GM21526 (cell line): Measurements from ENCODE around the gene RAD50.

Source experiments
- ATAC-seq: cut with Tn5 transposase; IDR thresholded peaks from one replicate; pipeline ENCODE4 v1.9.1; 2021; ENCODE audit warnings: moderate library complexity; ENCODE audit not compliant: unreplicated experiment, low FRiP score

Gene RAD50

DNA sequence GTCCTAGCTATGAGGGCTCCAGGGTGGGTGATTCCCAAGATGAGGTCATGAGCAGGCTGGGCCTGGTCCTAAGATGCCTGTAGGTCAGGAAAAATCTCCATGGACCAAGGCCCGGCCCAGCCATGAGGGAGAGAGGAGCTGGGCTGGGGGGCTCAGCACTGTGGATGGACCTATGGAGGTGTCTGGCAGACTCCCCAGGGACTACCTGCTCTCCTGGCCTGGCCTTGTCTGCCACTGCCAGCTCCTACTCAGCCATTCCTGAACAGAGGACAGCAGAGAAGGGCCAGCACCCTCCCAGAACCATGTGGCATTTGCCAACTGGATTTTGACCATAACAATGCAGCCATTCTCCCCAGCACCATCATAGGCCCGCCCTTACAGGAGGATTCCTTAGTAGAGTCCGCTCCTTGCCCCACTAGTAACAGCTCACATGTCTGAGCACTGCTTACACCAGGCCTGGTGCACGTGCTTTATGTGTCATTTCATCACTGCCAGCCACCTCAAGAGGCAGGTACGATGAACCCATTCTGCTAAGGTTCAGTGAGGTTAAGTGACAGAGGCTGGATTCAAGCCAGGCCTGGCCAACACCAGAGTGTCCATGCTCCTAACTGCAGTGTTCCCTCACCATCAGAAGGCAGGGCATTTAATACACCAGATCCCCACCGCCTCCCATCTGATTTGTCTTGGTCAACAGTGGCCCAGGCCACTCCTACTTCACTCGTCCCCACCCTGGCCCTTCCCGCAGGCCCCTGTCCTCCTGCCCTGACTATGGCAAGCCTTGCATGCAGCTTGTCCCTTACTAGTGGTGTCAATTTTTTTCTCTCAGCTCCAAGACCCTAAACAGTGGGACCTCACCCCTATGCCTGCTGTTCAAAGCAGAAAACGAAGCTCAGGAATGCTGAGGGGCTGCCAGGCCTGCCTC lies 101.9 kb downstream of the RAD50 start:
- no peak for ATAC-seq

DNA sequence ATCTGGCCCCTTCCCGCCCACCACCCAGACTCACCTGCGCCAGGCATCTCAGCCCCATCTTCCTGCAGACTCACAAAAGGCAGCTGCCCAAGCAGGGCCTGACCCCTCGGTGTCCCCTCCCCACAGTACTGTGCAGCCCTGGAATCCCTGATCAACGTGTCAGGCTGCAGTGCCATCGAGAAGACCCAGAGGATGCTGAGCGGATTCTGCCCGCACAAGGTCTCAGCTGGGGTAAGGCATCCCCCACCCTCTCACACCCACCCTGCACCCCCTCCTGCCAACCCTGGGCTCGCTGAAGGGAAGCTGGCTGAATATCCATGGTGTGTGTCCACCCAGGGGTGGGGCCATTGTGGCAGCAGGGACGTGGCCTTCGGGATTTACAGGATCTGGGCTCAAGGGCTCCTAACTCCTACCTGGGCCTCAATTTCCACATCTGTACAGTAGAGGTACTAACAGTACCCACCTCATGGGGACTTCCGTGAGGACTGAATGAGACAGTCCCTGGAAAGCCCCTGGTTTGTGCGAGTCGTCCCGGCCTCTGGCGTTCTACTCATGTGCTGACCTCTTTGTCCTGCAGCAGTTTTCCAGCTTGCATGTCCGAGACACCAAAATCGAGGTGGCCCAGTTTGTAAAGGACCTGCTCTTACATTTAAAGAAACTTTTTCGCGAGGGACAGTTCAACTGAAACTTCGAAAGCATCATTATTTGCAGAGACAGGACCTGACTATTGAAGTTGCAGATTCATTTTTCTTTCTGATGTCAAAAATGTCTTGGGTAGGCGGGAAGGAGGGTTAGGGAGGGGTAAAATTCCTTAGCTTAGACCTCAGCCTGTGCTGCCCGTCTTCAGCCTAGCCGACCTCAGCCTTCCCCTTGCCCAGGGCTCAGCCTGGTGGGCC lies 103.1 kb downstream of the RAD50 start:
- no peak for ATAC-seq

DNA sequence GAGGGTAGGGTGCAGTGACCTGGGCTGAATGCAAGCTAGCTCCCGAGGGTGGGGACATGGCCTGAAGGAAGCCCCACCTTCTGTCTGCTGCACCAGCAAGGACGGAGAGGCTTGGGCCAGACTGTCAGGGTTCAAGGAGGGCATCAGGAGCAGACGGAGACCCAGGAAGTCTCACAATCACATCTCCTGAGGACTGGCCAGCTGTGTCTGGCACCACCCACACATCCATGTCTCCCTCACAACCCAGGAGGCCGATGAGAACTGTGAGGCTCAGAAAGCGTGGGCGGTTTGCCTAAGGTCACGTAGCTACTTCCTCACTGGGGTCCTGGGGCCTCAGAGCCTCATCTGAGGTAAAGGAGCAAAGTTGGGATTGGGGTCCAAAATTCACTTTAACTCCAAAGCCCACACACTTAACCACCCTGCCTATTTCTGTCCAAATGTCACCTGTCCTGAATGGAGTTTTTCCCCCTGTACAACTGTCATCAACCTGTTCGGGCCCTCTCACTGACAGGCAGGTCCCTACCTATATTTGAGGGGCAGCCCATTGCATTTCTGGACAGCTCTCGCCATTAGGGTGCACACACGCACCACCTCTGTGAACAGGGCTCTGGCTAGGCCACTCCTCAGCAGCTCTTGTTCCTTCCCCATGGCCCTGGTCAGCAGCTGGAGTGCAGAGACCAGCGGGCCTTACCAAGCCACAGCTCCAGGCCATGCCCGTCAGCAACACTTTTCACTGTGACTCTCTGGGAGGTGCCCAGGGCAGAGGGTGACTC lies 104.6 kb downstream of the RAD50 start:
- ATAC-seq: peak; percentile 27

DNA sequence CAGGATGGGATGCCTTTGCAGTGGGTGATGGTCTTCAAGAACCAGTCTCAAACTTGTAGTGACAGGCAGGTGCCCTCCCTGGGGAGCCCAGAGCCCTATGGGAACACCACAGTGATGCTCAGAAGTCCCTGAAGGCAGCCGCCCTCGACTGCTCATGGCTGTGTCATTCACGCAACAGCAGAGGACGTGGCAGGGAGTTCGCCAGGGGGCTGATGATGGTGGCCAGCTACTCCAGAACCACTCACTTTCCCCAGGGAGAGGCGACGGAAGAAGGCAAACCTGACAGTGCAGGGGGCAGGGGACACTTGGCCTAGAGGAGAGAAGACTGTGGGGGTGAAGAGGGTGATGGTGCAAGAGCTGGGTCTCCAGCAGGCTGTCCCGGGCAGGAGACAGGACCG lies 105.2 kb downstream of the RAD50 start:
- ATAC-seq: no peak

DNA sequence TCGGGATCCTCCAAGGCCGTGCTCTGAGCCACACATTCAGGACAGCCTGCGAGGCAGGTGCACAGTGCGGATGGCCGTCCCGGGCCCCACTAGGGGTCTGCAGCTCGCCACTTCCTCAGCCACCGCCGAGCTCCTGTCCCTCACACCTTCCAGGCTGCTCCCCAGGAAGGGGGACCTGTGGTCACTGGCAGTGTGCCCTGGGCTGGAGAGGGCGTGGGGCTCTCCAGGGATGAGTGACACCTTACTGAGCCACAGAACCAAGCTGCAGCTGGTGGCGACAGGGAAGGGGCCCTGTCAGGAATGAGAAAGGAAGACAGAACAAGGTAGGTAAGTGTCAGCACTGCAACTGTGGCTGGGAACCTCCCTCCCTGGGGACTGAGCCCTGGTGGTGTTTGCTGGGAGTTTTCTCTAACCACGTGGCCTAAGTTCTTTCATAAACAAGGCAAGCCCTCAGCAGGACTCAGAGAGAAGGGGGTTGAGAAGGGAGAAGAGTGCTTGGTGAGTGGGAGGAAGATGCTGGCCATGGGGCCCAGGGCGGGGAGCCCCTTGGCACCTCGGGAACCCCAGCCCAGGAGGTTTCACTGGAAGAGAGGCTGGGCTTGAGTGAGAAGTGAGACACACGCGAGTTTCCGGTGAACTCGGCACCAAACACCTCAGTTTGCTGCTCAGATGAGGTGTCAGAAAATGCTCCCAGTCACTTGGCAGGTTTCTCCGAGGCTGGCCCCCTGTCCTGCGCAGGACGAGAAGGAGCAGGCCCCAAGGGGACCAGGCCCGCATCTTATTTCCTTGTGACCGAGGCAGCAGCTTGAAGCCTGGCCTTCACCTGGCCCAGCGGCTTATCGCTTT lies 106.4 kb downstream of the RAD50 start:
- ATAC-seq: peak; percentile 55

DNA sequence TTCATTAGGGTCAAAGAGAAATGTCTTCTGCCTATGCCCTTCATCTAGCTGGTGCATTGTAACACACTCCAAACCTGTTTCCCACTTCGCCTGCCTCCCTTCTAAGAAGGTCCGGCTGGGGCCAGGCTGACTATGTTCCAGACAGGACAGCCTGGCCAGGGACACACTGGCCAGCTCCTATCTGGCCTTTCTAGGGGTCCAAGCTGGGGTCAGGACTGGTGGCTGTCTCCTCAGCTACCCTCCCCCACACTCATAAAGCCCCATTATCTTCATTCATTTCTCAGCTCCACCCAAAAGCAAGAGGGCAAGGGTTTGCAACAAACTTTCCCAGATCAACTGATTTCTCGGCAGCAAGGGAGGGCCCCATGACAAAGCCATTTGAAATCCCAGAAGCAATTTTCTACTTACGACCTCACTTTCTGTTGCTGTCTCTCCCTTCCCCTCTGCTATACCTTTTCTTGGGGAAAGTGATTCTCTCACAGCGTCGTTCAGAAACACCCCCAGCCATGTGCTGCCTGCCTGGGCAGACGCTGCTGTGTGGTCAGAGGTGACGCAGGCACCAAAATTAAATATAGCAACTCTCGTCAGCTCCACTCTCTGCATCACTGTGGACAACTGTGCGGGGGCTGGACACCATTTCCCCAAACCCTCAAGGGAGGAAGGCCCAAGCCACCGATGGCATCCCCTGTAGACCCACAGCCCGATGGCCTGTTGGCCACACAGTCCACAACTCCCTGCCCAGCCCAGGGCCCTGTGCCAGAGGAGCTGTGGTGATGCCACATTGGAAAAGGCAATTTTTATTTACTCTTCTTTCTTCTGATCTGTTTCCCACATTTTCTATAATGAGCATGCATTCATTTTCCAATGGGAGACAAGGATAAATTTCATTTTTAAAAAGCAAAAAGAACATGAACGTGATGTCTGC lies 107.3 kb downstream of the RAD50 start:
- peak; percentile 29 for ATAC-seq

DNA sequence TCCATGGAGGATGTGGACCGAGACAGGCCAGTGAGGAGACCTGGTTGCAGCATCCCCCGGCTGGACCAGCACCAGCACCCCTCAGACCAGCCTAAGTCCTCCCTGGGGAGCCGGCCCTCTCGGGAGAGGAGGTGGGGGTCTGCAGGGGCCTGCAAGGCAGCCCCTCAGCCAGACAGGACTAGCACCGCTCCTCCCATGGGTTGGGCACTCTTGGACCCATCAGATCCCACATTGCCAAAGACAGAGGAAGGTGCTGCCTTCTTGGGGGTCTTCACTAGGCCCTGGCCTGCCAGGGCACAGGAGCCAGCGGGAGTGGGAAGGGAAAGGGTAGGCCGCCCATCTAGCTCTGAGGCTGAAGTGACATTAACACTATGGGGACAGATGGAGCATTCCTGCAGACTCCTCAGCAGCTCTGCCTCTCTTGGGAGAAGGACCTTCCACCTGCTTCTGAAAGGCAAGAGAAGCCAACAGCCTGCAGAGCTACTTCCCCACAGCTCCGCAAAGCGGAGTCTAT lies 108.0 kb downstream of the RAD50 start:
- ATAC-seq: no peak

DNA sequence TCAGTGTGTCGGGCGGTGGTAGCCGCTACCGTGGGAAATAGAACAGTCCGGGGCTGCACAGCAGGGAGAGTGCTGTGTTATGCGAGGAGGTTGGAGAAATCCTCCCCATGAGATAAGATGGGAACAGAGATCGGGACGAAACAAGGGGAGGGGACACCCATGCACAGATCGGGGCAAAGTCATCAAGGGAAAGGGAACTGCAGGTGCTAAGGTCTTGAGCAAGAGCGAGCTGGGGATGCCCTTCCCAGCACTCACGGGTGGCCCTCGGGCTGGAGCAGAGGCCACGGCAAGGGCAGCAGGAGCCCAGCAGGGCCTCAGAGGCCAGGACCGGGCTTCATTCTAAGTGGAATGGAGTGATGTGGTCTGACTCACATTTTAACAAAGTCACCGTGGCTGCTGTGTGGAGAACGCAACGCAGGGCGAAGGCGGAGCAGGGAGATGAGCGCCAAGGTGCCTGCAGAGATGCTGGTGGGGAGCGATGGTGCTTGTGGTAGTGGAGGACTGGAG lies 108.8 kb downstream of the RAD50 start:
- ATAC-seq: no peak

DNA sequence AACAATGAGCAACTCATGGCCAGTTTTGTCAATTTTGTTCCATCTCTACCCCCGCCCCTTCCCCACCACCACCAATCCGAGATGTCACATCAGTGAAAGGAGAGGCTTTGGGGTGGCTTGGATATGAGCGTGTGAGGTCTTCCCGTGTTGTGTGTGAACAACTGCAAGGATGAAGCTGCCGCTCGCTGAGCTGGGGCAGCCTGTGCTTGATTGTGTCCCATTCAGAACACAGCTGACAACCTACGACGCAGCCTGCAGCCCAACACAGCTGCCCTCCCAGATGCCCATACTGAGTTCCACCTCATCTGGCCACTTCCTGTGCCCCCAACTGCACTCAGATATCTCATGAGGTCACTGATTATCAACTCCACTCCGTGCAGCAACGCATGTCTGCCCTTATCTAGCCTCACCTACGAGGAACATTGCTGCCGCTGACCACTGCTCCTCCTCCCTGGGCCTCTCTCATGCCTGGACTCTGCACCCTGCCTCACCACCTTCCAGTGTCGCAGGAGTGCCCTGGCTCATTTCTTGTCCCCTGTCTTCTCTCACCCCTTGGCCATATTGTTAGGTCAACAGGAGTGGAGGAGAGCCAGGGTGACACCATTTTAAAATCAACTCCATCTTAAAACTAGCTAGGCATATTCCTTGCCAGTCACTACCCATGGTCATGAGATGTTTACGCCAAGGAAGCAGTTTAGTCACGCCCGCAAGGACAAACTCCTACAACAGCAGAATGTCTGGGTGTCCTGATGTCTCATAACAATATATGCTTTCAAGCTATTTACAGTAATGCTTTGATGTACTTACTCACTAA lies 109.7 kb downstream of the RAD50 start:
- no peak for ATAC-seq

DNA sequence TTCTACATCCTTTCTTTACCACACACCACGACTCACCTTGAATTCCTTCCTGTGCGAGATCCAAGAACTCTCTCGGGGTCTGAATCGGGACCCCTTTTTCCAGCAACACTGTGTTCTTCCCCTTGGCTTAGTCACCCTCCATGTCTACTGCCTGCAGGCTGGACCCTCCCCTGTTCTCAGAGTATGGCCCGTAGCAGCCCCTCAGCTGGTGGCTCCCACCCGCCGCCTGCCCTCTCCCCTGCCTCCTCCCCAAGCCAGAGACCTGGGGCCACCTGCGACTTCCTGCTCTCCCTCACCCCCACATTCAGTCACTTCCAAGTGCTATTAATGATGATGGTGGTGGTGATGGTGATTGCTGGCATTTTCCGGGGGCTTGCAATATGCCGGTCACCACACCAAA lies 110.5 kb downstream of the RAD50 start:
- ATAC-seq: no peak

DNA sequence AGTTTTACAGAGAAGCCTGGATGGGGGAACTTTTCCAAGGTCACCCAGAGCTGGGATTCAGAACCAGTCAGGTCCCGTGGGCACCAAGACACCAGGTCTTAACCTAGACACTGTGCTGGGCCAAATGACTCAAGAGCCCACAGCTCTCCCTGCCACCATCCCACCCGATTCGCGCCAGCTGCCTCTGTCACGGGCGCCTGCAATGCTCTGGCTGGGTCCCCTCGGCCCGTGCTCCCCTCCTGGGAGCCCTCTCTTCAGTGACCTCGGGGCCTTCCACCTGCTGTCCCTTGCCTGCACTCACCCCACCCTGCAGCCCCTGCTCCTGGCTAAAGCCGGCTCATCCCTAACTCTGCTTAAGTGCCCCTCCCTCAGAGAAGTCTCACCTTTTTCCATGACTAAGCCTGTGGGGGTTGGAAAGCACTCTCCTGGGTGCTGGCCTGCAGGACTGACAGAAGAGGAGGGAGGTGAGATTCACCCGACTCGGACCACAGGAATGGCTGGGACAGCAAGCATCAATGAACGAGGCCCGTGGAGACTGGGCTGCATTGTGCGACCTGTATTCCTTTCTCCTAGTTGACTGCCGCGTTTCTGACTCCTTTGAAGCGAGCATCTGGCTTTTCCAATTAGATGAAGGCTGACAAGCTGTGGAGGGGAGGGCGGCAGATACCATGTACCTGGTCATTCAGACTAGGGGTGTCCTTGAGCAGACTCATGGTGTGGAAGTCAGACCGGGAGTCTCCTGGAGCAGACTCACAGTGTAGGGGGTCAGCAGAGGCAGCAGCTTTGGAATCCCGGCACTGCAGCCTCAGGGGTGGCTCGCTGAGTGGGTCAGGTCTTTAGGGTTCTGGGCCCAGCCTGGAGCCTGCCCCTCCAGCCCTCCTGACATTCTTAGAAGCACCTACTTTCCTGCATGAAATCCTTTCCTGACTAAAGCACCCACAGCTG lies 111.3 kb downstream of the RAD50 start:
- no peak for ATAC-seq

DNA sequence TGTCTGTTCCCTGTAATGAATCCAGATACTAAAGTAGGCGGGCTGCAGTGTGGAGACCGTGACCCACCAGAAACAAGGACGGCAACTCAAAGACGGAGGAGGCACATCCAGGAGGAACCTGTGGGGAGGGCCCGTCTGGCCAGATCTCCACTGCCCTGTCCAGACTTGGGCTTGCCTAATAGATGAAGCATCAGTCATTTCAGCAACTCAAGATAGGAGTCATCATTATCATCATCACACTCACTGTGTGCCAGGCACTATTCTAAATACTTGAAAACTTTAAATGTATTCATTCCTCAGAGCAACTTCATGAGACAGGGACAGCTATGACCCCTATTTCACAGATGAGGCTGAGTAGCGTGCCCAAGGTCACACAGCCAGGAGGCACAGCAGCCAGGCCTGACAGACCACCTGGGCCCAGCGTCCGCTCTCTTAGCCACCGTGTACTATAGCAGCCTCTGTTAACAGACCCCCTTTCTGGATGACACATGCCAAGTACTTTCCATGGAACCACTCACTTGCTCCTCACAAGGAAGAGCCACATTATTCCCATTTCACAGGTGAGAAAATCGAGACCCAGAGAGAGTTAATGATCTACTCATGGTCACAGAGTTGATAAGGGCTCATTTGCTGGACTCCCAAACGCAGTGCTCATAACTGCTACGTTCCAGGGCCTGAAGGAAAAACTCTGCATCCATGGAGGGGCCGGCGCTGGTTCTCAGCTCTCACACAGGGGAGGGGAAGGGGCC lies 112.1 kb downstream of the RAD50 start:
- no peak for ATAC-seq

DNA sequence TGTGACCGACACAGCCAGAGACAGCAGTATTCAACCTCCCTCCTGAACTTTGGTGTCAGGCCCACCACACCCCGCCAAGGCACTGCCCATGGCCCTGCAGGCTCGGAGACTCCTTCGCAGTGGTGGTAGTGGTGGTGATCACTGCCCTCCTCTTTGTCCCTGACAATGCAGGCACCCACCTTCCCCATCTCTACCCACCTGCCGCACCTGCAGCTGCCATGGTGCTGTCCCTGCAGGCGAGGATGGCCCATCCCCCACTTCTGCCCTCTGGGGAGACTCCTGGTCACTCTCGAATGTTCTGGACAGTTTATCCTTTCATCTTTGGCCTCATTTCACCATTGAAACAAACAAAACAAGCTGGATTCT lies 112.7 kb downstream of the RAD50 start:
- no peak for ATAC-seq

DNA sequence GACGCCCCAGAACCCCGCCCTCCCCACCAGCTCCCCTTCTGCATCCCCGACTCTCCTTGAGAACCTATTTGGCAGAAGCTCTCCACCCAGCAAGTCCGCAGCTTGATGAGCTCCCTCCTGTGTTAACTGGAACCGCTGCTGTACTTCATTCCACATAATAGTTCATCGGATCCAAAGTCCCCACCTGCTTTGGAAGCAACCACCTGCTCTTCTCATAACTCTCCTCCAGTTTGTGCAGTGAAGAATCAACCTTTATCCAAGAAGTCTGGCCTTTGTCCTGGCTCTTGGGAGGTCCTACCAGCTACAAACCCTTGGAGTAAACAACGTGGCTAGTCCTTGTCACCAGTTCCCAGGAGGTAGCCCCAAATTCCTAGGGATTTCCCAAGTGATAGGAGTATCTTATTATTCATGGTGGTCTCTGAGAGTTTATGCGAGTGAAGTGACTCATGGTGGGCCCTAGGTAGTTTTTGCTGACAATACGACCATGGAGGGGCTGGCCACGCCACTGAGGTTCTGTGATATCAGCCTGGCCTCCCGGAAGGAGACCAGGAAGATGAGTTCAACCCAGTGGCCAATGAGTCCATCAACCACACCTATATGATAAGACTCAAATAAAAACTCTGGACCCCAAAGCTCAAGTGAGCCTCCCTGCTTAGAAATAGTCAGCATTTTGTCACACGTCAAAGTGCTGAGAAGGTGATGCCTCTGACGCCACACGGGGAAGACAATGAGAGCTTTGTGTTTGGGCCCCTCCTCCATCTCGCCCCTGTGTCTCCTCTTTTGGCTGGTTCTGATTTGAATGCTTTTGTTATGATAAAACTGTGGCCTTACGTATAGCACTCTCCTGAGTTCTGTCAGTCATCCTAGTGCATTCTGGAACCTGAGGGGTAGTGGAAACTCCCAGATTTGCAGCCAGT lies 113.4 kb downstream of the RAD50 start:
- no peak for ATAC-seq

DNA sequence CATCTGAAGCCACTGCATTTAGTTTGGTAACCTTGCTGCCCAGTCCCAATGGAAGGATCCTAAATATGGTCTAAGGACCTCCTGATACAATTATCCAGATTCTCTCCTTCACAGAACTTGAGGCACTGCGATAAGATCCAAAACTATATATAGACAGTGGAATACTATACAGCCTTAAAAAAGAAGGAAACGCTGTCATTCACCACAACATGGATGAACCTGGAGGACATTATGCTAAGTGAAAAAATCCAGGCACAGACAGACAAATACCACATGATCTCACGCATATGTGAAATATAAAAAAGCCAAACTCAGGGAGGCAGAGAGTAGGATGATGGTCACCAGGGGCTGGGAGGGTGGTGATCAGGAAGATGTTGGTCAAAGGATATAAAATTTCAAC lies 114.2 kb downstream of the RAD50 start:
- no peak for ATAC-seq
